IMR-90 (cell line): ENCODE measurements around the gene CEACAM6. TPM values are rescaled to one million over a fixed set of nuclear protein-coding genes. Genes with fewer than 3 reads are reported as not detected.

Source experiments
- ATAC-seq: fragments of 200-7000 bp; cut with Tn5 transposase; 2 replicates; pipeline ENCODE4 v1.9.1; 2020; ENCODE audit warnings: low read depth, mild to moderate bottlenecking, moderate library complexity
- Bru-seq: library from RNA; stranded (reverse); fragments of 400-500 nt; gene quantifications from one replicate; lab custom pipeline; 2021; lab: Mats Ljungman, UMichigan
- BruChase-seq, 2 experiments: library from RNA; stranded (reverse); fragments of 400-500 nt; gene quantifications; one replicate each; lab custom pipeline; 2021; lab: Mats Ljungman, UMichigan
- BruUV-seq: library from RNA; stranded (reverse); fragments of 400-500 nt; replicated peaks from 2 replicates; lab custom pipeline; 2021; lab: Mats Ljungman, UMichigan
- CTCF ChIA-PET: fragments of 300-600 bp; formaldehyde crosslinking; extraction: SDS; loops from one replicate; lab custom pipeline; 2021; ENCODE audit warnings: antibody characterized with exemption; lab: Yijun Ruan, JAX
- POLR2A ChIA-PET: fragments of 300-600 bp; sonication (Branson Sonifier 250); formaldehyde crosslinking; loops from one replicate; lab custom pipeline; 2022; ENCODE audit warnings: antibody characterized with exemption; ENCODE audit not compliant: unreplicated experiment; lab: Charles Lee
- DNase-seq: peaks from one replicate; pipeline ENCODE4 v3.0.0; 2013
- H2AFZ ChIP-seq: replicated peaks from 2 replicates; pipeline ENCODE3; 2013; ENCODE audit warnings: low read length, mild to moderate bottlenecking; ENCODE audit not compliant: poor library complexity
- H2AK5ac ChIP-seq: 2 replicates; pipeline ENCODE4 v1.6.1; 2013; ENCODE audit warnings: low read depth, low read length, inconsistent platforms
- H2AK9ac ChIP-seq: replicated peaks from 2 replicates; pipeline ENCODE3; 2013; ENCODE audit warnings: mild to moderate bottlenecking, low read depth, low read length, moderate library complexity; ENCODE audit not compliant: poor library complexity
- H2BK120ac ChIP-seq: 2 replicates; pipeline ENCODE4 v1.6.1; 2013; ENCODE audit warnings: low read depth, low read length, inconsistent platforms
- H2BK15ac ChIP-seq: 3 replicates; pipeline ENCODE4 v1.6.1; 2013; ENCODE audit warnings: low read depth, low read length, inconsistent platforms
- H2BK20ac ChIP-seq: 2 replicates; pipeline ENCODE4 v1.6.1; 2013; ENCODE audit warnings: low read depth, mild to moderate bottlenecking, inconsistent platforms, low read length, moderate library complexity
- H2BK5ac ChIP-seq: 2 replicates; pipeline ENCODE4 v1.6.1; 2013; ENCODE audit warnings: mild to moderate bottlenecking, low read depth, low read length, inconsistent platforms; ENCODE audit not compliant: poor library complexity, severe bottlenecking
- H3K14ac ChIP-seq: replicated peaks from 2 replicates; pipeline ENCODE4 v1.6.1; 2013; ENCODE audit warnings: low read depth, low read length, inconsistent platforms
- H3K18ac ChIP-seq: 2 replicates; pipeline ENCODE4 v1.6.1; 2013; ENCODE audit warnings: low read depth, low read length, control low read depth
- H3K23ac ChIP-seq: 2 replicates; pipeline ENCODE4 v1.6.1; 2013; ENCODE audit warnings: low read depth, low read length, inconsistent platforms
- H3K27ac ChIP-seq: 2 replicates; pipeline ENCODE4 v1.5.1; 2013; ENCODE audit warnings: mild to moderate bottlenecking, control low read depth, low read length; ENCODE audit not compliant: insufficient read depth
- H3K27me3 ChIP-seq: 2 replicates; pipeline ENCODE4 v1.6.1; 2013; ENCODE audit warnings: low read length; ENCODE audit not compliant: control insufficient read depth, insufficient read depth
- H3K36me3 ChIP-seq: 2 replicates; pipeline ENCODE4 v1.6.1; 2013; ENCODE audit warnings: low read length, mixed read lengths; ENCODE audit not compliant: control insufficient read depth, insufficient read depth
- H3K4ac ChIP-seq: 2 replicates; pipeline ENCODE4 v1.6.1; 2013; ENCODE audit warnings: low read depth, low read length, inconsistent platforms
- H3K4me1 ChIP-seq: 2 replicates; pipeline ENCODE4 v1.6.1; 2013; ENCODE audit warnings: low read length, mixed read lengths; ENCODE audit not compliant: control insufficient read depth, insufficient read depth
- H3K4me2 ChIP-seq: 2 replicates; pipeline ENCODE4 v1.6.1; 2013; ENCODE audit warnings: low read depth, mild to moderate bottlenecking, control low read depth, low read length, moderate library complexity
- H3K4me3 ChIP-seq: 2 replicates; pipeline ENCODE4 v1.5.1; 2013; ENCODE audit warnings: low read depth, mild to moderate bottlenecking, control low read depth, low read length, moderate library complexity; ENCODE audit not compliant: insufficient read depth
- H3K56ac ChIP-seq: 2 replicates; pipeline ENCODE4 v1.6.1; 2013; ENCODE audit warnings: low read length, inconsistent platforms; ENCODE audit not compliant: insufficient read depth; ENCODE audit errors: extremely low read depth
- H3K79me1 ChIP-seq, 2 experiments: 2 replicates each; pipeline ENCODE4 v1.6.1; 2013; ENCODE audit warnings: low read length in 2 of 2, inconsistent platforms in 1 of 2, low read depth in 1 of 2
- H3K9ac ChIP-seq: 2 replicates; pipeline ENCODE4 v1.6.1; 2013; ENCODE audit warnings: low read depth, low read length, control low read depth
- H3K9me1 ChIP-seq: 2 replicates; pipeline ENCODE4 v1.6.1; 2013; ENCODE audit warnings: low read length, inconsistent platforms; ENCODE audit not compliant: insufficient read depth
- H3K9me3 ChIP-seq: 2 replicates; pipeline ENCODE4 v1.6.1; 2013; ENCODE audit warnings: low read length; ENCODE audit not compliant: control insufficient read depth, insufficient read depth
- H4K20me1 ChIP-seq: 2 replicates; pipeline ENCODE4 v1.6.1; 2013; ENCODE audit warnings: low read length, inconsistent platforms; ENCODE audit not compliant: insufficient read depth
- H4K5ac ChIP-seq: 2 replicates; pipeline ENCODE4 v1.6.1; 2013; ENCODE audit warnings: mild to moderate bottlenecking, low read depth, low read length, control low read depth
- H4K8ac ChIP-seq, 2 experiments: 2 replicates each; pipeline ENCODE4 v1.6.1; 2013; ENCODE audit warnings: low read depth in 2 of 2, low read length in 2 of 2, control low read depth in 1 of 2, inconsistent platforms in 1 of 2
- H4K91ac ChIP-seq: 2 replicates; pipeline ENCODE4 v1.6.1; 2013; ENCODE audit warnings: low read depth, low read length, inconsistent platforms; ENCODE audit not compliant: insufficient read depth
- CTCF ChIP-seq: conservative IDR thresholded peaks from 2 replicates; pipeline ENCODE4 v1.5.1; 2012; ENCODE audit warnings: mild to moderate bottlenecking, low read depth, low read length, improper control_type of control experiment
- ELK1 ChIP-seq: fragments of 150-350 bp; IDR thresholded peaks from 2 replicates; pipeline ENCODE4 v1.6.1; 2016; ENCODE audit warnings: low read depth, mild to moderate bottlenecking, low read length, moderate library complexity, borderline replicate concordance
- FOS ChIP-seq: fragments of 150-350 bp; IDR thresholded peaks from 2 replicates; pipeline ENCODE4 v1.6.1; 2016; ENCODE audit warnings: low read depth, low read length
- MAZ ChIP-seq: IDR thresholded peaks from 2 replicates; pipeline ENCODE4 v1.6.1; 2012; ENCODE audit warnings: low read depth, mild to moderate bottlenecking, low read length, improper control_type of control experiment, moderate library complexity, borderline replicate concordance
- SMC3 ChIP-seq: fragments of 150-350 bp; IDR thresholded peaks from 2 replicates; pipeline ENCODE4 v1.6.1; 2016; ENCODE audit warnings: low read depth, mild to moderate bottlenecking, antibody characterized with exemption, low read length, moderate library complexity
- USF2 ChIP-seq: fragments of 150-350 bp; IDR thresholded peaks from 2 replicates; pipeline ENCODE4 v1.6.1; 2017; ENCODE audit warnings: mild to moderate bottlenecking, antibody characterized with exemption, low read length, low read depth
- WGBS, 2 experiments: methylation state at CpG; one replicate each; pipeline versions ENCODE4 v1.1.5 to v1.1.7; 2013; ENCODE audit warnings: missing lambda C conversion rate in 2 of 2; ENCODE audit not compliant: insufficient read length in 1 of 2; ENCODE audit errors: extremely low coverage in 2 of 2; 5-methylcytosine and 5-hydroxymethylcytosine counted together
- dilution Hi-C: fragments of 300-500 bp; cut with HindIII; formaldehyde crosslinking; loops from one replicate; pipeline ENCODE4 v1.14.3; 2018; ENCODE audit warnings: low sequenced_read_pairs; ENCODE audit not compliant: unreplicated experiment
- in situ Hi-C: fragments of 300-500 bp; cut with MboI; formaldehyde crosslinking; loops from 3 replicates; pipeline ENCODE4 v1.14.3; 2019; ENCODE audit warnings: low sequenced_read_pairs, inconsistent platforms, mixed read lengths
- intact Hi-C: fragments of 100-400 bp; cut with micrococcal nuclease; formaldehyde crosslinking; loops from 2 replicates; pipeline ENCODE4 v1.10.0; 2022
- long read RNA-seq: library from polyadenylated mRNA; unstranded; transcript quantifications from one replicate; pipeline ENCODE4 v2.0.0, GENCODE V29; 2021; ENCODE audit not compliant: unreplicated experiment
- polyA plus RNA-seq, 3 experiments: library from polyadenylated mRNA; depleted of rRNA; stranded (reverse); fragments of >200 nt; gene quantifications; 2 replicates each; pipeline ENCODE4 v1.2.3, GENCODE V29; 2012; ENCODE audit warnings: low replicate concordance in 1 of 3
- total RNA-seq: library from RNA; depleted of rRNA; stranded (reverse); fragments of >200 nt; gene quantifications from 2 replicates; pipeline ENCODE4 v1.2.3, GENCODE V29; 2012; rRNA removed

The CEACAM6 gene
- total RNA-seq (not detected in 2 replicates), polyA plus RNA-seq (2012; rRNA removed) (not detected in 2 replicates), Bru-seq, nascent RNA (not detected), BruChase-seq, experiment 1, labeled RNA remaining after a 6-hour chase (percentile 6 among the genes with signal in this experiment), BruChase-seq, experiment 2, labeled RNA remaining after a 2-hour chase (not detected)
- not detected in 2 replicates for polyA plus RNA-seq (2012; cell fraction: cytosol; rRNA removed)
- polyA plus RNA-seq (2012; cell fraction: nucleus; rRNA removed; ENCODE audit: low replicate concordance) = not detected in 2 replicates
- long read RNA-seq = 0 reads

GRCh38 chr19:41755328-41755913 is at the start of gene CEACAM6:
Gene CEACAM6, plus strand, starts transcription at chr19:41755530. Its CDS starts 109 bp downstream, at chr19:41755639.
- H2AK9ac ChIP-seq = no peak within 1 kb of the TSS
- H3K9ac ChIP-seq = no peak within 1 kb of the TSS
- DNase-seq = no peak
- no peak within 1 kb of the TSS for H2BK20ac ChIP-seq
- H3K23ac ChIP-seq = no peak within 1 kb of the TSS
- H3K18ac ChIP-seq = no peak within 1 kb of the TSS
- H3K4me2 ChIP-seq = no peak within 1 kb of the TSS
- TF ChIP-seq SMC3 (no peak), ELK1 (no peak), USF2 (no peak), FOS (no peak), MAZ (no peak), CTCF (no peak)
- no TSS peak for BruUV-seq
- 18% methylated on average over 2 of the region's 3 CpGs; no CpG with 5 or more reads in 1 of the 2 experiments for WGBS, 2 experiments
- ChIA-PET POLR2A (no interaction called here), CTCF (no interaction called here)
- no peak within 1 kb of the TSS for H2BK5ac ChIP-seq
- H3K4me1 ChIP-seq = no peaks in the 10 kb centered on the region
- in situ Hi-C loops (no loop called here), intact Hi-C loops (no loop called here), dilution Hi-C loops (no loop called here)
- H3K27ac ChIP-seq = no peak within 1 kb of the TSS
- H4K8ac ChIP-seq = no peak within 1 kb of the TSS
- no peaks in the 10 kb centered on the region for H3K36me3 ChIP-seq
- H4K91ac ChIP-seq = no peak within 1 kb of the TSS
- peaks cover 6% of the 10 kb centered on the region for H3K27me3 ChIP-seq
- H3K14ac ChIP-seq = no peak within 1 kb of the TSS
- H2BK15ac ChIP-seq = no peak within 1 kb of the TSS
- no peak within 1 kb of the TSS for H4K5ac ChIP-seq
- no peaks in the 10 kb centered on the region for H3K79me1 ChIP-seq
- H4K20me1 ChIP-seq = no peaks in the 10 kb centered on the region
- H2BK120ac ChIP-seq = no peak within 1 kb of the TSS
- no peak within 1 kb of the TSS for H3K4me3 ChIP-seq
- H3K56ac ChIP-seq = no peak within 1 kb of the TSS
- no peaks in the 10 kb centered on the region for H3K9me1 ChIP-seq
- no peak within 1 kb of the TSS for H2AFZ ChIP-seq
- ATAC-seq = no peak
- H3K4ac ChIP-seq = no peak within 1 kb of the TSS
- no peak within 1 kb of the TSS for H2AK5ac ChIP-seq
- H3K9me3 ChIP-seq = no peaks in the 10 kb centered on the region
